HG03565 (cell line): ENCODE data around the gene GIPR.

ENCODE experiments used
- ATAC-seq: cut with Tn5 transposase; IDR thresholded peaks from one replicate; pipeline ENCODE4 v1.9.1; 2021; ENCODE audit warnings: mild to moderate bottlenecking, moderate library complexity; ENCODE audit not compliant: unreplicated experiment

The GIPR gene

DNA sequence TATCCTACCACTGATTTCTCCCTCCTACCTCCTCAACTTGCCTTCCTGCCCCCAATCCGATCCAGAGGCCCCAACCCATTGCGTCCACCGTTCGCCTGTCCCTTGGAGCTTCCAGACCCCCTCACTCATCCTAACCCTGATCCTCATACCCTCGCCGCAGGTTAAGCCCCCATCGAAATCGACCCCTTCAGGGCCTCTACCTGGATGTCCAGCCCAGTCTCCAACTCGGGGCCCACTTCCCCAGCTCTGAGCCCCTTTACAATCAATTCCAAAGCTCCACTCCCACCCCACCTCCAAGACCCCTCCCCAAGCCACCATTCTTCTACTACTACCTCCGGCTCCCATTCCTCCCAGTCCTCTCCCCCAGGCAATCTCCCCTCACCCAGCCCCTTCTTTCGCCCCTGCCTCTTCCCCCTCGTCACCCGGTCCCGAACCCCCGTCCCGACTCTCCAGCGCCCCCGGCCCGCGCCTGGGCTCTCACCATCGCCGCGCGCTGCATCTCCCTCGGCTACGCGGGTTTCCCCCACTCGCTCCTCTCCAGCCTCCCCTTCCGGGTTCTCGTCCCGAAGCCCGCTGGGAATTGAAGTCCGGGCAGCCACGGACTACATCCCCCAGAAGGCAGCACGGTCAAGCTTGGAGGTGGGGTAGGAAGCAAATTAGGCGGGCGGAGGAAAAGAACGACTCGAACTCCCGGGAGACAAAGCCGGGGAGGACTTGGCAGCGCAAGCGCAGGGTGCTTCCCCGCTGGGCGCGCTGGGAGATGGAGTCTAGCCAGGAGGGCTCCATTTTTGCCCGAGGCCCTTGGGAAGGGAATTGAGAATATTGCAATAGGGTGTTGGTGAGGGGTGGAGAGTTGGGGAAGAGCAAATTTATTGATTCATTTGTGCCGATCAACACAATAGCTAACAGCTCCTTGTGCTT is 62.6 kb downstream of the GIPR start, which contains the start of gene FBXO46:
Gene FBXO46, minus strand, starts transcription at position 529 of the 921 bp plus-strand sequence. CDS start 17,401 bp downstream, outside the sequence.
- peak; percentile 72 for ATAC-seq
